ENCODE data around the gene PIK3R2. TPM values are rescaled to one million over a fixed set of nuclear protein-coding genes. Genes with fewer than 3 reads are reported as not detected.

The PIK3R2 gene
- total and polyA plus RNA-seq, 2 of the 4 experiments (the other 2 are of a cell fraction), result 12.2 to 25.1 TPM

DNA sequence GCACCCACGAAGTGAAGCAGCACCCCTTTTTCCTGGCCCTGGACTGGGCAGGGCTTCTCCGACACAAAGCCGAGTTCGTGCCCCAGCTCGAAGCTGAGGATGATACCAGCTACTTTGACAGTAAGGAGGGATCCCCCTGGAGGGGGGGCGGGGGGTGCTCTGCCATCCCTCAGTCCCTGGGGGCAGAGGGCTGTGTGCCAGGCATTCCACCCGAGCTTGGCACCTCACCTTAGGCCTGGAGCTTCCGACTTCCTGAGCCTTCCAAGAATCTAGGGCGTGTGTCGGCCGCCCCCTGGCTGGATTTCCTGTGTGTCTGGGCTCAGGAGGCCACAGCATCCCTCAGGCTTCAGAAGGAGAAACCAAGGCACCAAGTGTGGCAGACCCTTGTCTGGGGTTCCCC is 15.7 kb upstream of the PIK3R2 start:
- Histone ChIP-seq H3K36me3 (ENCODE audit: control insufficient read depth, insufficient read depth, low read length) (peaks cover 45% of the 10 kb centered on the region), H2AFZ (replicated peaks; ENCODE audit: low read length, poor library complexity) (no peak overlapping the region), H4K91ac (ENCODE audit: insufficient read depth, low read depth, low read length) (no peak overlapping the region), H4K20me1 (ENCODE audit: insufficient read depth, low read length) (no peaks in the 10 kb centered on the region), H3K4me1 (ENCODE audit: control insufficient read depth, insufficient read depth, low read length) (no peaks in the 10 kb centered on the region), H2AK9ac (replicated peaks; ENCODE audit: low read depth, low read length, poor library complexity) (no peak overlapping the region), H3K4me2 (ENCODE audit: low read depth, low read length) (no peak overlapping the region), H3K79me1 (ENCODE audit: low read depth in 1 of 2, low read length in 2 of 2) (no peaks in the 10 kb centered on the region), H3K4me3 (ENCODE audit: insufficient read depth, low read depth, low read length) (no peak overlapping the region), H2BK120ac (ENCODE audit: low read depth, low read length) (no peak overlapping the region), H3K27ac (ENCODE audit: insufficient read depth, low read length) (no peak overlapping the region), H3K9me1 (ENCODE audit: insufficient read depth, low read length) (no peaks in the 10 kb centered on the region; the same call in 1 of the 2 replicates), H2BK20ac (ENCODE audit: low read depth, low read length) (no peak overlapping the region), H3K9ac (ENCODE audit: low read depth, low read length) (no peak overlapping the region), H3K56ac (ENCODE audit: extremely low read depth, insufficient read depth, low read length) (no peak overlapping the region), H2AK5ac (ENCODE audit: low read depth, low read length) (no peak overlapping the region), H3K23ac (ENCODE audit: low read depth, low read length) (no peak overlapping the region), H3K18ac (ENCODE audit: low read depth, low read length) (no peak overlapping the region), H2BK5ac (ENCODE audit: low read depth, low read length, poor library complexity, severe bottlenecking) (no peak overlapping the region), H3K27me3 (ENCODE audit: control insufficient read depth, insufficient read depth, low read length) (no peaks in the 10 kb centered on the region), H3K4ac (ENCODE audit: low read depth, low read length) (no peak overlapping the region), H3K9me3 (ENCODE audit: control insufficient read depth, insufficient read depth, low read length) (no peaks in the 10 kb centered on the region), H3K14ac (replicated peaks; ENCODE audit: low read depth, low read length) (no peak overlapping the region), H4K5ac (ENCODE audit: low read depth, low read length) (no peak overlapping the region), H4K8ac (ENCODE audit: low read depth in 2 of 2, low read length in 2 of 2) (no peak overlapping the region), H2BK15ac (ENCODE audit: low read depth, low read length) (no peak overlapping the region)
- CTCF ChIA-PET, result no interaction called here
- in situ Hi-C loops (cut with MboI; ENCODE audit: low sequenced_read_pairs) (no loop called here), intact Hi-C loops (cut with micrococcal nuclease) (no loop called here), dilution Hi-C loops (cut with HindIII; ENCODE audit: low sequenced_read_pairs, unreplicated experiment) (no loop called here)
- POLR2A ChIA-PET (ENCODE audit: unreplicated experiment), result no interaction called here
- ATAC-seq (ENCODE audit: low read depth), result no peak
- no peak for DNase-seq
- 90% methylated on average over 4 of the region's 11 CpGs; no CpG with 5 or more reads in 1 of the 2 experiments for WGBS, 2 experiments (ENCODE audit: extremely low coverage in 2 of 2, insufficient read length in 1 of 2)
- BruUV-seq (replicated peaks), result no TSS peak
- no peak for TF ChIP-seq NFE2L2 (IDR thresholded peaks at IDR 0.05; ENCODE audit: low read depth, low read length)
- no peak for TF ChIP-seq MAZ (IDR thresholded peaks at IDR 0.05; ENCODE audit: borderline replicate concordance, low read depth, low read length)
- no peak for TF ChIP-seq FOS (IDR thresholded peaks at IDR 0.05; ENCODE audit: low read depth, low read length)
- TF ChIP-seq, protein P1, sequence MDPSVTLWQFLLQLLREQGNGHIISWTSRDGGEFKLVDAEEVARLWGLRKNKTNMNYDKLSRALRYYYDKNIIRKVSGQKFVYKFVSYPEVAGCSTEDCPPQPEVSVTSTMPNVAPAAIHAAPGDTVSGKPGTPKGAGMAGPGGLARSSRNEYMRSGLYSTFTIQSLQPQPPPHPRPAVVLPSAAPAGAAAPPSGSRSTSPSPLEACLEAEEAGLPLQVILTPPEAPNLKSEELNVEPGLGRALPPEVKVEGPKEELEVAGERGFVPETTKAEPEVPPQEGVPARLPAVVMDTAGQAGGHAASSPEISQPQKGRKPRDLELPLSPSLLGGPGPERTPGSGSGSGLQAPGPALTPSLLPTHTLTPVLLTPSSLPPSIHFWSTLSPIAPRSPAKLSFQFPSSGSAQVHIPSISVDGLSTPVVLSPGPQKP (IDR thresholded peaks at IDR 0.05; ENCODE audit: borderline replicate concordance, low read depth, low read length), result no peak
- TF ChIP-seq RAD21 (IDR thresholded peaks at IDR 0.05; ENCODE audit: low read length), result no peak
- no peak for TF ChIP-seq MXI1 (IDR thresholded peaks at IDR 0.05; ENCODE audit: borderline replicate concordance, low read depth, low read length)
- TF ChIP-seq CTCF (conservative IDR thresholded peaks at IDR 0.05; ENCODE audit: low read depth, low read length), result no peak
- no peak for TF ChIP-seq POLR2A (IDR thresholded peaks at IDR 0.05; ENCODE audit: low read depth, low read length)
- no peak for TF ChIP-seq CEBPB (IDR thresholded peaks at IDR 0.05; ENCODE audit: low read depth, low read length)
- no peak for TF ChIP-seq USF2 (IDR thresholded peaks at IDR 0.05; ENCODE audit: low read depth, low read length)
- no peak for TF ChIP-seq SMC3 (IDR thresholded peaks at IDR 0.05; ENCODE audit: low read depth, low read length)
- no peak for TF ChIP-seq RCOR1 (IDR thresholded peaks at IDR 0.05; ENCODE audit: insufficient replicate concordance, low read length)
